ENCODE data around the gene SLC29A2. TPM values are rescaled to one million over a fixed set of nuclear protein-coding genes. Genes with fewer than 3 reads are reported as not detected.

Gene SLC29A2
- total and polyA plus RNA-seq, 5 donors from 2014 or later = 0.83 to 3.4 (median 1.6) TPM

DNA sequence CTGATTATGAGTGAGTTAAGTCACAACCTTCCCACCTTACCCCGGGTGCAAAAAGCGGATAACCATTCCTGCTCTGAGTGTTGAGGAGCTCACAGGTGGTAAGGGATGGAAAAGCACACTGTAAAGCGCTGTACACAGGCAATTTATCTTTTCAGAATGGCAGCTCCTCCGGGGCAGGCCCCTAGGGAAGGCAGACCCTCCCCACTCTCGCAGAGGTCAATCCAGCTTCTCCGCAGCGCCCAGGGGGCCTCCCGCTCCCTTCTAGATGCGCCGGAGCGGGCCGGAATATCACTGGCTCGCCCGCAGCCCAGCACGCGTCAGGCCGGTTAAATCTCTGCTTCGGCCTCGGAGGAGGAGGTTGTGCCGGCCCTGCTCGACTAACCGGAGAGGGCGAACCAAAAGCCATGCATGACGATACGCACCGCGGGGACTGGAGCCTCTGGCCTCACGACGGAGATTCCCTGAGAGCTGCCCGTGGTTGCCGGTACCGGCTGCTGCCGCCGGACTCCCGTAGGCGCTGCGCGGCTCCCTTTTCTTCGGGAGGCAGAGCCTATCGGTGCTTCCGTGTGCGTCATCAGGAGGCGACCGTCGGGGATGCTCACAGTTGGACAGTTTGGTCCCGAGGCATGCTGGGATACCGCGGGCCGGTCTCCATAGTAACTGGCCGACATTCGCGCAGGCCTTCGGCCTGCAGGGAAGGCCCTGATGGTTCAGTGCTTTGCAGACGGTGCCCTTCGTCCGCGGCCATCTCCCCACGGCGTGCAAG, 26.8 kb downstream of the SLC29A2 start, which contains the start of gene BRMS1:
TSS of gene BRMS1 (minus strand) at position 555 of the 766 bp plus-strand sequence. CDS start 2,870 bp downstream, outside the sequence.
- peaks cover 19% of the 10 kb centered on the region for H3K36me3 Mint-ChIP-seq
- peak; percentile 94 to 97 (median 97) for DNase-seq
- Histone ChIP-seq H3K36me3 (ENCODE audit: control insufficient read depth, insufficient read depth, low read length) (peaks cover 26% of the 10 kb centered on the region), H3K4me3 (ENCODE audit: low read depth, low read length) (peak within 1 kb of the TSS; percentile 97), H3K27ac (ENCODE audit: insufficient read depth, low read length, poor library complexity, severe bottlenecking) (peak within 1 kb of the TSS; percentile 85), H3K27me3 (ENCODE audit: control insufficient read depth, insufficient read depth, low read length) (no peaks in the 10 kb centered on the region), H3K4me1 (ENCODE audit: control insufficient read depth, insufficient read depth, low read length, poor library complexity, severe bottlenecking) (peaks cover 41% of the 10 kb centered on the region), H3K9me3 (ENCODE audit: control insufficient read depth in 2 of 2, low read length in 2 of 2) (no peaks in the 10 kb centered on the region)
- ATAC-seq (ENCODE audit: low read depth in 2 of 2) = peak; percentile 89 to 90
- H3K27me3 Mint-ChIP-seq = peaks cover 6% of the 10 kb centered on the region
- H3K27ac Mint-ChIP-seq = peak within 1 kb of the TSS; percentile 93 to 98 (median 98)
- peak within 1 kb of the TSS; percentile 97 to 99 (median 98) for H3K4me3 Mint-ChIP-seq
- H3K9me3 Mint-ChIP-seq = peaks cover 0 to 3% (median 0%) of the 10 kb centered on the region in 7 donors
- H3K4me1 Mint-ChIP-seq = peaks cover 24 to 64% (median 35%) of the 10 kb centered on the region in 4 donors

DNA sequence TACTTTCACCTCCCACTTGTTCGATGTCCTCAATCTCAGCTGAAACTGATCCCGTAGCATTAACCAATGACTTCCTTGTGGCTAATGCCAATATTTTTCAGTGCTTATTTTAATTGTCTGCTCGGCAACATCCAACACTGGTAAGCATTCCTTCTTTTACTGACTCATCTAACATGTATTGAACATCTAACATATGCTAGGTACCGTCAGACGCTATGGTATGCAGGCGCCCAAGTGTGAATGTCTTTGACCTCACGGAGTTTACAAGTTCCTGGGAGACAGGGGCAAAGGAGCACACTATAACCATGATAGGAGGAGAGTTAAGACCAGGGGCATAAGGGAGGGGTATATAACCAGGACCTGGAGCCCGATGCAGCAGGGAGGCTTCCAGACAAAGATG, 28.4 kb downstream of the SLC29A2 start:
- no peak overlapping the region for H3K27ac ChIP-seq (ENCODE audit: insufficient read depth, low read length, poor library complexity, severe bottlenecking)
- peaks cover 19% of the 10 kb centered on the region for H3K36me3 Mint-ChIP-seq
- no peaks in the 10 kb centered on the region for H3K27me3 ChIP-seq (ENCODE audit: control insufficient read depth, insufficient read depth, low read length)
- H3K4me3 Mint-ChIP-seq = peak overlapping the region; percentile 97 to 99 (median 98)
- peaks cover 23 to 56% (median 32%) of the 10 kb centered on the region in 4 donors for H3K4me1 Mint-ChIP-seq
- DNase-seq (no peak), ATAC-seq (ENCODE audit: low read depth in 2 of 2) (no peak)
- H3K4me3 ChIP-seq (ENCODE audit: low read depth, low read length) = peak overlapping the region; percentile 97
- H3K4me1 ChIP-seq (ENCODE audit: control insufficient read depth, insufficient read depth, low read length, poor library complexity, severe bottlenecking) = peaks cover 41% of the 10 kb centered on the region
- no peaks in the 10 kb centered on the region for H3K9me3 ChIP-seq (ENCODE audit: control insufficient read depth in 2 of 2, low read length in 2 of 2)
- H3K27ac Mint-ChIP-seq = peak overlapping the region in 2 of 3 donors; percentile 76 to 98
- H3K9me3 Mint-ChIP-seq = peaks cover 0 to 3% (median 0%) of the 10 kb centered on the region in 7 donors
- peaks cover 5% of the 10 kb centered on the region for H3K27me3 Mint-ChIP-seq
- peaks cover 38% of the 10 kb centered on the region for H3K36me3 ChIP-seq (ENCODE audit: control insufficient read depth, insufficient read depth, low read length)

DNA sequence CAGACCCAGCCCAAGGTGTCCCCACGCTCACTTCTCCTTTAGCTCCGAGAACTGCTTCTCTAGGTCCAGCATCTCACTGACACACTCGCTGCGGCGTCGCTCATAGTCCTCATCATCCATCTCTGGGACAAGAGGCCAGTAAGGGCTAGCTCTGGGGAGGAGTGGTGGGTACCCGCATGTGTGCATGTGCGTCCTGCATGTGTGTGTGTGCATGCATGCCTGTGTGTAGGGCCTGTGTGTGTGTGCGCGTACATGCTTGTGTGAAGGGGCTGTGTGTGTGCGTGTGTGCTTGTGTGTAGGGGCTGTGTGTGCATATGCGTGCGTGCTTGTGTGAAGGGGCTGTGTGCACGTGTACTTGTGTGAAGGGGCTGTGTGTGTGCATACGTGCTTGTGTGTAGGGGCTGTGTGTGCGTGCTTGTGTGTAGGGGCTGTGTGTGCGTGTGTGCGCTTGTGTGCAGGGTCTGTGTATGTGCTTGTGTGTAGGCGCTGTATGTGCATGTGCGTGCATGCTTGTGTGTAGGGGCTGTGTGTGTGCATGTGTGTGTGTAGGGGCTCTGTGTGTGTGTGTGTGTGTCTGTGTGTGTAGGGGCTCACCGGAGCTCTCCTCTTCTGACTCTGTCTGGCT, 29.9 kb downstream of the SLC29A2 start:
- no peak for ATAC-seq (ENCODE audit: low read depth in 2 of 2)
- Histone ChIP-seq H3K27ac (ENCODE audit: insufficient read depth, low read length, poor library complexity, severe bottlenecking) (no peak overlapping the region), H3K4me3 (ENCODE audit: low read depth, low read length) (no peak overlapping the region), H3K4me1 (ENCODE audit: control insufficient read depth, insufficient read depth, low read length, poor library complexity, severe bottlenecking) (peaks cover 41% of the 10 kb centered on the region), H3K27me3 (ENCODE audit: control insufficient read depth, insufficient read depth, low read length) (no peaks in the 10 kb centered on the region), H3K36me3 (ENCODE audit: control insufficient read depth, insufficient read depth, low read length) (peaks cover 41% of the 10 kb centered on the region), H3K9me3 (ENCODE audit: control insufficient read depth in 2 of 2, low read length in 2 of 2) (no peaks in the 10 kb centered on the region)
- Mint-ChIP-seq H3K4me3 (peak overlapping the region in 3 of 4 donors; percentile 18 to 85 (median 33)), H3K36me3 (peaks cover 18% of the 10 kb centered on the region), H3K4me1 (peaks cover 19 to 56% (median 32%) of the 10 kb centered on the region in 4 donors), H3K9me3 (no peaks in the 10 kb centered on the region), H3K27ac (peak overlapping the region in 2 of 3 donors; percentile 67 to 70), H3K27me3 (no peaks in the 10 kb centered on the region)
- no peak for DNase-seq

DNA sequence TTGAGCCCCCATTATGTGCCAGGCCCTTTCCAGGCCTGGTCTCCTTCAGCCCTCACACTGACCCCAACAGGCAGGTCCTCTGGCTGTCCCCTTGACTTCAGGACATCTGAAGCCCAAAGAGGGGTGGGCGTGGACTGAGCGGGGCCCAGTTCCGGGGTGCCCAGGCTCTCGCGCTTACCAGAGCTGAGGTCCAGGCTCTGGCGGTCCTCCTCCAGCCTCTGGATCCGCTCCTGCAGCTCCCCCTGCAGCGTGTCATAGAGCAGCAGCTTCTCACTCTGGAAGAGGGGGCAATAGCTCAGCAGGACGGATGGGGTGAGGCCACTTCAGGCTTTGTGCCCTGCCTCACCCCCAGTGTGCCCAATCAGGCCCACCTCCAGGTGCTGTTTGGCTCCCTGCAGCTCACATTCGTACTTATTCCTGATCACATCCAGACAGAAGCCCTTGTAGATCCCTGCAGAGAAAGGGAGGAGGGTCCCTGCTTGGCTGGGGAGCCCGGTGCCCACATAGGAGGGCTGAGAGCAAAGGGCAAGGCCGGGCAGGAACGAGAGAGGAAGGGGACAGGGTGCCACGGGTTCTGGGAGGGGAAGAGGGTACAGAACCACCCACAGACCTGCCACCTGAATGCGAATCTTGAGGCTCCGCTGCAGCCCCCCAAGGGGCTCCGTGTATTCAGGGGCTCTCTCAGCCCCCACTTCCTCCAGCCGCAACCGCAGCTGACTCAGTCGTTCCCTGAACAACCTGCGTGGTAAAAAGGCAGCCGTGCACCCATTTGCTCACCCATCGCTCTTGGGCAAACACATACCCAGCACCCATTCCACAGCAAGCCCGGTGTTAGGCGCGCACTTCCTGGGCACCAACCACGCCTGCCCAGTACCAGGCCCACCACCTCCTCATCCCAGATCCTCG, 30.7 kb downstream of the SLC29A2 start:
- Mint-ChIP-seq H3K4me3 (peak overlapping the region in 1 of 4 donors; percentile 85), H3K4me1 (peaks cover 19 to 54% (median 35%) of the 10 kb centered on the region in 4 donors), H3K9me3 (no peaks in the 10 kb centered on the region), H3K27ac (no peak overlapping the region), H3K27me3 (no peaks in the 10 kb centered on the region), H3K36me3 (peaks cover 18% of the 10 kb centered on the region)
- no peak overlapping the region for H3K4me3 ChIP-seq (ENCODE audit: low read depth, low read length)
- no peak for DNase-seq
- H3K27me3 ChIP-seq (ENCODE audit: control insufficient read depth, insufficient read depth, low read length) = no peaks in the 10 kb centered on the region
- peaks cover 41% of the 10 kb centered on the region for H3K36me3 ChIP-seq (ENCODE audit: control insufficient read depth, insufficient read depth, low read length)
- no peak for ATAC-seq (ENCODE audit: low read depth in 2 of 2)
- H3K9me3 ChIP-seq (ENCODE audit: control insufficient read depth in 2 of 2, low read length in 2 of 2) = no peaks in the 10 kb centered on the region
- H3K27ac ChIP-seq (ENCODE audit: insufficient read depth, low read length, poor library complexity, severe bottlenecking) = no peak overlapping the region
- H3K4me1 ChIP-seq (ENCODE audit: control insufficient read depth, insufficient read depth, low read length, poor library complexity, severe bottlenecking) = peaks cover 41% of the 10 kb centered on the region

DNA sequence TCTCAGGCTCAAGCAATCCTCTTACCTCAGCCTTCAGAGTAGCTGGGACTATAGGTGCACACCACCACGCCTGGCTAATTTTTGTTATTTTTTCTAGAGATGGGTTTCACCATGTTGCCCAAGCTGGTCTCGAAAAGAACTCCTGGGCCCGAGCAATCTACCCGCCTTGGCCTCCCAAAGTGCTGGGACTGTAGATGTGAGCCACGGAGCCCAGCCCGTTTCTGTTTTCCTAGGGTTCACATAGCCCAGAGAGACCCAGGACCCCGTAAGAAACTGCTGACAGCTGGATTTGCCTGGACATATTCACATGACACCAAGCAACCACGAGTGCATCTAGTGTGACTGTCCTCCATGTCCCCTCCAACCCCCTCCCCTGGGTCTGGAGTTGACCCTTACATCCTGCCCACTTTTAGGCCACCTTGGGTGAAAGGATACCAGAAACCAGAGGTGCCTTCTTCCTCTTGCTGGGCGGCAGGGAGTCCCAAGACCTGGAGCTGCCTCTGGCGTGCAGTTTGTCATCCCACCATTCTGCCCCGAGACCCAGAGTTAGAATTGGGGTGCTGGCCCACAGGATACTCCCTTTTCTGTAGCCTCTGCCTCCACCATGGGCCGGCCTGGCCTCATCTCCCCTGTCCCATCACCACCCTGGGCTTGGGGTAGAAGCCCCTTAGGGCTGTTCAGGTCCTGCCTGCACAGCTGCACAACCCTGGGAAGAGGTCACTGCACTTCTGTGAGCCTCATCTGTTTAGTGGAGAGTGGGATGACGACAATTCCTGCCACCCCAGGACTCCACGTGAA, 31.7 kb downstream of the SLC29A2 start:
- H3K27me3 Mint-ChIP-seq = no peaks in the 10 kb centered on the region
- no peaks in the 10 kb centered on the region for H3K9me3 ChIP-seq (ENCODE audit: control insufficient read depth in 2 of 2, low read length in 2 of 2)
- H3K9me3 Mint-ChIP-seq = no peaks in the 10 kb centered on the region
- H3K27ac Mint-ChIP-seq = no peak overlapping the region
- ATAC-seq (ENCODE audit: low read depth in 2 of 2) (no peak), DNase-seq (no peak)
- no peak overlapping the region for H3K27ac ChIP-seq (ENCODE audit: insufficient read depth, low read length, poor library complexity, severe bottlenecking)
- no peaks in the 10 kb centered on the region for H3K27me3 ChIP-seq (ENCODE audit: control insufficient read depth, insufficient read depth, low read length)
- no peak overlapping the region for H3K4me3 ChIP-seq (ENCODE audit: low read depth, low read length)
- peak overlapping the region in 2 of 4 donors; percentile 16 to 21 for H3K4me3 Mint-ChIP-seq
- peaks cover 11 to 48% (median 28%) of the 10 kb centered on the region in 4 donors for H3K4me1 Mint-ChIP-seq
- peaks cover 18% of the 10 kb centered on the region for H3K36me3 Mint-ChIP-seq
- H3K36me3 ChIP-seq (ENCODE audit: control insufficient read depth, insufficient read depth, low read length) = peaks cover 41% of the 10 kb centered on the region
- peaks cover 38% of the 10 kb centered on the region for H3K4me1 ChIP-seq (ENCODE audit: control insufficient read depth, insufficient read depth, low read length, poor library complexity, severe bottlenecking)

DNA sequence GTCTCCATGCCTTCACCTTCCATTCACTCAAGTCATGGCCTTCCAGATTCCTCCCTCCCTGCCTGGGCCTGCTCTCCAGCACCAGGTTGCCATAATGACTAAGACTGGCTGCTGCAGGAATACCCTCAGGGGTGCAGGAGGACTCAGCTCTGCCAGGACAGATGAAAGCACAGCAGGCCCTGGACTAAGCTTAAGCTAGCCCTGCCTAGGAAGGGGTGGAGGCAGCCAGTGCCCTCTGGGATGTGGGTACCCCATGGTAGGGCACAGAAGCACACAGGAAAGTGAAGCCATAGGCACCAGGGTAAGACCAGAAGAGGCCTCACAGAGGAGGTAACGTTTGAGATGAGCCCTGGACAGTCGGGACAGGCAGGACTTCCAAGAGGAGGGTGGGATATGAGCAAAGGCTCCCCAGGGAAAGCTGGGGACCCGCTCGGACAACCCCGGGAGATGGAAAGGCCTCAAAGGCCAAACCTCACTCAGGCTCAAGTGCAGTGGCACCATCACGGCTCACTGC, 32.3 kb downstream of the SLC29A2 start:
- Mint-ChIP-seq H3K9me3 (no peaks in the 10 kb centered on the region), H3K36me3 (peaks cover 18% of the 10 kb centered on the region), H3K27me3 (no peaks in the 10 kb centered on the region), H3K27ac (peak overlapping the region in 1 of 3 donors; percentile 79), H3K4me3 (peak overlapping the region in 2 of 4 donors; percentile 16 to 21), H3K4me1 (peaks cover 10 to 44% (median 22%) of the 10 kb centered on the region in 4 donors)
- no peak for ATAC-seq (ENCODE audit: low read depth in 2 of 2)
- no peak for DNase-seq
- Histone ChIP-seq H3K9me3 (ENCODE audit: control insufficient read depth in 2 of 2, low read length in 2 of 2) (no peaks in the 10 kb centered on the region), H3K4me1 (ENCODE audit: control insufficient read depth, insufficient read depth, low read length, poor library complexity, severe bottlenecking) (peaks cover 33% of the 10 kb centered on the region), H3K27me3 (ENCODE audit: control insufficient read depth, insufficient read depth, low read length) (no peaks in the 10 kb centered on the region), H3K27ac (ENCODE audit: insufficient read depth, low read length, poor library complexity, severe bottlenecking) (no peak overlapping the region), H3K4me3 (ENCODE audit: low read depth, low read length) (no peak overlapping the region), H3K36me3 (ENCODE audit: control insufficient read depth, insufficient read depth, low read length) (peaks cover 41% of the 10 kb centered on the region)

Measured in CD4-positive, CD25-positive, alpha-beta regulatory T cell (primary cell).